ENCODE data around the gene TM4SF5.

DNA sequence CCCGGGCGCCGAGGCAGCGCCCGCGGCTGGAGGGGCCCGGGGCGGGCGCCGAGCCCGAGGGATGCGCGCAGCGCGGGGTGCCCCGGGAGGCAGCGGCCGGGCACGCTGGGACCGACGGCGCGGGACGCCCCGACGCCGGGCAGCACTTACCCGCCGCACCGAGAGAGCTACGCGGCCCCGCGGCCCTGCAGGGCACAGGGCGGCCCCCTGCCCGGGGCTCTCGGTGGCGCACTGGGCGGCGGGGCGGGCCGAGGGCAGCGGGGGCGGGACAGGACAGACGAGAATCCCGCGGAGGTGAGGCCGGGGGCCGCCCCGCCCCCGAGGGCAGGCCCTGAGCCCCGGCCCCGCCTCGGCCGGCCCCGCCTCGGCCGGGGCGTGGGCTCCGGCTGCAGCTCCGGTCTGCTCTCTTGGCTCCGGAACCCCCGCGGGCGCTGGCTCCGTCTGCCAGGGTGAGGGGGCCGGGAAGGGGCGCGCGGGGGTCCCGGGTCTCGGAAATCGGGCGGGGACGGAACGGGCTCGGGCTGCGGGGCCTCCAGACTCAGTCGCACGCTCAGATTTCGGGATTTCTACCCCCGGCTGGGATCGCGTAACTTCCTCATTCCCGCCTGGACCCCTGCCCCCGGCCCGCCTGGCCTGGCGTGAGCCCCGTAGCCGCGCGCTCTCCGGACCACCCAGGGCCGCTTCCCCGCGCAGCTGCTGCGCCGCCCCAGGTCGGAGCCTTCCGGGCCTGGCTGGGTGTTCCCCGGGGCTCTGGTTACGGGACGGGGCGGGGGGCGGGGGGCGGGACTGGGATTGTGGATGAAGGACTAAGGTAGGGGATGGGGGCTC, 35.3 kb downstream of the TM4SF5 start, which contains the start of gene PLD2:
- TF ChIP-seq RXRA (IDR thresholded peaks at IDR 0.05; ENCODE audit: insufficient read depth, low read depth, low read length) (no peak), EP300 (IDR thresholded peaks at IDR 0.05; ENCODE audit: borderline replicate concordance in 1 of 2, low read depth in 2 of 2, low read length in 2 of 2) (no peak), SIN3A (conservative IDR thresholded peaks at IDR 0.05 in 1 of 2, IDR thresholded peaks at IDR 0.05 in 1 of 2; ENCODE audit: low read depth in 1 of 2, low read length in 2 of 2) (peak in 1 of 2 experiments; percentile 41; a peak in 1 of 4 replicates)
